Stimulated activated CD4-positive, alpha-beta T cell treated with anti-CD3 and anti-CD28 coated beads, Interleukin-15, amount 100 ng/mL, for 48 hours (primary cell): ENCODE data around the gene PAH.

Experiments used
- DNase-seq, 2 donors: peaks; one replicate each; pipeline ENCODE4 v3.0.0-alpha.2; 2020; ENCODE audit warnings: low read depth in 2 of 2

The PAH gene

DNA sequence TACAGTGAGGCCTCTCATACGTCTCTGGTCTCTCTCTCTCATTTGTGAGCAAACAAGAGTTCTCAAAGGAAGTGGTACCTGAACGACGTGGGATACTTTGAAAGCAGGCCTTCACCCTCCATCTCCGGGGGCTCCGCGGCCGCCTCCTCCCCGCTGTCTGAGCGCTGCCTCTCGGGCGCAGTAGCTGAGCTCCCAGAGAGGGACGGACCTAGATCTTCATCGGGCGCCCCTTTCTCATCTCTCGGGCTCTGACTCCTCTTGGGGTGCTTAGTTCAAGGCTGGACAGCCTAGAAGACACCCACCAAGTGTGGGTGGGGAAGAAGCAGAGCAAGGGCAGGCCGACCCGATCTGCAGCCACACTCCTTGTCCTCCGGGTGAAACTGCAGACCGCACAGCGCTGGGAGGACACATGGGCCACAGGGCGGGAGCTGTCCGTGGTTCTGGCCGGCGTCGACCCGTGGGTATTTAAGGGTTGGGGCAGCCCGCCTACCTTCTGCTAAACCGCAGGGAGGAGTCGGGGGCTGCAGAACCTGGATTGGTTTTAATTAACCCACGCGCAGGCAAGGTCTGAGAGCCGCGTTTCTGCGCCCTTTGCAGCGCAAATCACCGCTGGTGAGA, 92.7 kb downstream of the PAH start:
- no peak for DNase-seq

DNA sequence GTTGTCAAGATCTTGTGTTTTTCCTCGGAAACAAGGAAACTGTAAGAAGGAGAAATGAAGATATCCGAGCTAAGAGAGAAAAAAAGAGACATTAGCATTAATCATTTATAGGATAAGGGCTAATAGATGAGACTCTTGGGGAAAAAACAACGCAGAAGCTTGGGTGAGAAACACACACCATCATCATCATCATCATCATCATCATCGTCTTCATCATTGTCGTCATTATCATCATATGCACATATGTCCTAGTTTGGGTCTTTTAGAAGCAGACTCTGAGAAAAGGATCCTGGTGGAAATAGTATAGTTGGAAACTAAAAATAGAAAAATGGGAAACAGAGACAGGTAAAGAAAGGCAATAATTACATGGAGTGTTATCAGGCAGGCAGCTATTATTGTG, 95.9 kb downstream of the PAH start:
- DNase-seq: no peak

DNA sequence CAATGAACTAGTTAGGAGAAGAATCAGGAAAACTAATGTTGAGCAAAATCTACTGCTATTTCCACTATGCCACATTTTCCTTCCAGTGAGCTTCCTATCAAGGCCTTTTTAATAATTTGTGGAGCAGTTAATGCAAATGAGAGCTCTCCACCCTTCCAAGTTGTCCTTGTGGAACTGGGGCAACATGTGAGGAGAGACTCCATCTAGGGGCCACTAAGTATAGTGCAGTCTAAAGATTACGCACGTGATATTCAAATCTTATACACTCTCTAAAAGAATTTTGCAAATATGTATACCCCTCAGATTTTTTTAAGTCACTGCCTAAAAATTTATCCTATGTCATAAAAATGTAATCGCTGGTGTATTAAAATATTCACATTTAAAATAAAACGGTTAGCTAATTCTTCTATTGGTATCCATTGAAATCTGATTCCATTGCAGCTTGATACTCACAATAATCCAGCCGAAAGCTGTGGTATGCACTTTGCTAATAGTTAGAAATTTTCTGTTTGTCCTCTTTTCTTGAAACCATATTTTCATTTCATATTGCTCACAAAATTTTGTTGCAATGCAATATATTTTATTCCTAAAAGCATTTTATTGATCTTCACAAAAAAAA, 100.1 kb downstream of the PAH start:
- no peak for DNase-seq

DNA sequence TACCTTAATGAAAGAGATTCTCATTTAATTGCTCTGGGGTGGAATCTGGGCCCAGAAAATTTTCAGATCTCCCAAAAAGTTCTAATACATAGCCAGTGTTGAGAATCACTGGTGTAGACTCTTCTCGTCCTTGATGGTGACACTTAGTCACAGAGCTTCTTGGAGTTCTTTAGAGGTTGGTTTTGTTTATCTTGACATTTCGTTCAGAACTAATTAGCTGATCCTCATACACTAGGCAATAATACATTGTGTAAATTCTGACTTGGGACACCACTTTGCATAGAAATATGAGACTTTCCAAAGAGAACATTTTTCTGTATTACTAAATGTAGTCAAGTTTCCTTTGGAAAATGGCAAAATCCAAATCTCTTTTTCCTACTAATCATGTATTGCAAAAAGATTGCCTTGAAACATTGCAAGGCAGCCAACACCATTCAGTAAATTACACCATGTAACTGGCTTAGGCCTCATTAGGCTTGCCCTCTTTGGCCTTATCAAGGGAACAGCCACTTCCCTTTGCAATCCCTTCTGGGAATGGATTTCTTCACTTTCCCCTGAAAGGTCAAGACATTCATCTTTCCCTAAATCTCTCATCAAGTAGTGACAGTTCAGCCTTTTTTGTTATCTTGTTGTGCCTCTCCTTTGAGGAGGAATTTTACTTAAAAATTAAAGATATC, 102.2 kb downstream of the PAH start:
- DNase-seq: no peak

DNA sequence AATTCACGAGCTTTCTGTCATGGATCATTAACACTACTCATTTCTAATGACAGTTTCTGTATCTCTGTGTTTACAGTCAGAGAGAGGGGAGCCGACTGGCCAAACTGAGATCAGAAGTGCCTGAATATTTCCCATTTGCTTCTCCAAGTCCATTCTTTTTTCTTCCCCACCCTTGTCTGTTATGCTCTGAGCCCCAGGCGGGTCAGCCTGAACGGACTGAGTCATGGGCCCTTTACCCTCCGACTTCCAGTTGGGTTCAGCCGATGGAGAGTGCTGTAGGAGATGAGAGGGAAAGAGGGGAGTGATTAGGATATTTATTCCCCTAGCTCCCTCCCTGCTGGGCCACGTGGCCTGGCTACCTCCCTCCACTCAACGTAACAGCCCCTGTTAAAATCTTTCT, 104.7 kb downstream of the PAH start:
- DNase-seq: no peak

DNA sequence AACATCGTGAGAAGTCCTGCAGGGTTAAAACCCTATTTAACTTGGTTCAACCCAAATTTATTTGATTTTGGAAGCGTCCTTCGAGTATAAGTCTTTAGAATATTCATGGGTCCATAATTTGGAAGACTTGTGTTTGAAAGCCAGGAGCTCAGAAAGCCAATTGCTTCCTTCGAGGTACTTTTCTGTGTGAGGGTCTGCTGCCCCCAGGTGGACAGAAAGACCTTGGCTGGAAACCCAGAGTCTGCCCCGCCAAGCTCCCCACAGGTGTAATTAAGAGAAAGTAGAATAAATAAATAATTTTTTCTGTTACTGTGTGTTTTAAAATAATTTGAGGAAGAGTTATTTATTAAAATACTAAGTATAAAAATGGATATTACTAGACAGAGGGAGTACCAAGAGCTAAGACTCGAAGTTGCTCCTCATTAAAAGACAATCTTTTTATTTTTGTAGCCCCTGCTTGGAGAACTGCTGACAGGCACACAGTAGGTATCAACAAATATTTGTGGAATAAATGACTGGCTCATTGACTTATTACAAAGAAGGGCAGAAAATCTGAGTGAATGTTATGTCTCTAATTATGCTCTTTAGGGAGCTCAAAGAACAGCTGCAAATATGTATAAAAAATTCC, 105.8 kb downstream of the PAH start:
- no peak for DNase-seq

DNA sequence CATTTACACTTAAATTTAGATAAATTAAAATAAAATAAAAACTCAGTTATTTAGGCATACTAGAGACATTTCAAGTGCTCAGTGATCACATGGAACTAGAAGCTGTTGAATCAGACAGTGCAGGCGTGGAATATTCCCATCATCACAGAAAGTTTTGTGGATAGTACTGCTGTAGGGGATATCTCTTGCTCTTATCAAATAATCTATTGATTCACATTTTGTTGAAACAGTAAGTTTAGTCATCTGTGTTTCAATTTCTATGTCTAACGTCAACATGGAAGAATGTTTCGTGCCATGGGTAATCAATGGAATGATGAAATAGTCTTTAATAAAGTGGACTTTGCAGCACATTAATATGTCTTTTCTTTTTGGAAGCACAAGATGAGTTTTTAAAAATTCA, 108.6 kb downstream of the PAH start:
- no peak for DNase-seq

DNA sequence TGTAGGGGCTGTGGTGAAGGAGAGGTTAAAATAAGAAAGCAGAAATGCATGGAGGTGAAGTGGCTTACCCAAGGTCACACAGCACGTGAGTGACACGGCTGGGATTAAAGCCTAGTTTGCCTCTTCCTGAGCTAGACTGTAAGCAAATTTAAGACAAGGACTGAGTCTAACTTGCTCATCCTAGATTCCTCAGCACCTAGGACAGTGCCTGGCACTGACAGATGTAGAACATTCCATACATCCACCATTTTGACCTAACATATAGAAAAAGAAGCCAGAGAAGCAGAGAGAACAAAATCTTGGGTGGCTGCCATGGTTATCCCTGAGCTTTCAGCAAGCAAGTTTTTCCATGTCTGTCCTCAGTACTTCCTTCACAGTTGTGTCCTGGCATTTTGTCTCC, 110.5 kb downstream of the PAH start:
- no peak for DNase-seq

DNA sequence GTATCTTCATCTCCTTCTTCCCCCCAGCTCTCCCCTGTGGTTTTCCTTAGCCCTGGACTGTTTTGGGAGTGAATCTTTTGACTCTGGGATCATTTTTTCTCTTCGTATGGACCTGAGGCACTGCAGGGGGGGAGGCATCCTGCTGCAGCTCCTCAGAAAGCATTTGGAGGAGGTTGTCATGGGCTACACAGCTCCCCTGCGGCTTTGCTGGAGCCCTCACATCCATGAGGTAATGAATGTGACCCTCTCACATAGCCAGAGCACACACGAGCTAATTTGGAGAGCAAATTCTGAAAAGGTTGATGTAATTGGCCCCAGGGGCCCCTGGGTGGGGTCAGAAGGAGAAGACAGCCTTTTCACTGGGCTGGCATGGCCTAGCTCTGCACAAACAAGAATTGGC, 110.9 kb downstream of the PAH start:
- no peak for DNase-seq

DNA sequence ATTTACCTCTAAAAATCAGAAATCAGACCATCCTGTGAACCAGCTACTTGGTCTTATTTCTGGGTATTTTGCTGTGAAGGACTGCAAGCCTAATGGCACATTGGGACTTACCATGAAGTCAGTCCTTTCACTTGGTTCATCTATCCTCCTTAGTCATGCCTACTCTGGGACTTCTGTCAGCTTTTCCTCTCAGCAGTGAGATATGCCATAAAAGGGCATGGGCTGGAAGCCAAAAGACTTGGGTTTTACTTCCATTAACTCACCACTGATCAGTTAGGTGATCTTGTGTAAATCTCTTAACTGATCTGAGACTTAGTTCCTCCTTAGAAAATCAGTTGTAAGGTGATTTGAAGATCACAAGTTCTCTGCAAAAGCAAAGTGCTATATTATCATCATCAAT, 116.5 kb downstream of the PAH start:
- no peak for DNase-seq

DNA sequence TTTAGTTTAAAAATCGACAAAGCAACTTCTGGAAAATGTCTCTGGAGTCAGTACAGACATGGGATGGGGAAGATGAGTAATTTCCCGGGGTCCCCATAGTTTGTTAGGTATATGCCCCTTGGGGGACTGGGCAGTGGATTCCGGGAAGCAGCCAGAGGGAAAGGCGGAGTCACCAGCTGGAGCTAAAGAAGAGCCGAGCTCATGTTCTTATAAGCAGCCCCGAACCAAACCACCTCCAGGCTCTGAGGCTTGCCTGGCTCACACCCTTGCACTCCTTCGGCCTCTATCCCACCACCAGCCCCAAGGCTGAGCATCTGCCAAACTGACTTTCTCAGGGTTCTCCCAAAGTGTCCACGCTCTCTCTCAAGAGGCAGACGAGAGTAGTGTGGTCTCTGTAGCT, 117.8 kb downstream of the PAH start:
- DNase-seq: no peak

DNA sequence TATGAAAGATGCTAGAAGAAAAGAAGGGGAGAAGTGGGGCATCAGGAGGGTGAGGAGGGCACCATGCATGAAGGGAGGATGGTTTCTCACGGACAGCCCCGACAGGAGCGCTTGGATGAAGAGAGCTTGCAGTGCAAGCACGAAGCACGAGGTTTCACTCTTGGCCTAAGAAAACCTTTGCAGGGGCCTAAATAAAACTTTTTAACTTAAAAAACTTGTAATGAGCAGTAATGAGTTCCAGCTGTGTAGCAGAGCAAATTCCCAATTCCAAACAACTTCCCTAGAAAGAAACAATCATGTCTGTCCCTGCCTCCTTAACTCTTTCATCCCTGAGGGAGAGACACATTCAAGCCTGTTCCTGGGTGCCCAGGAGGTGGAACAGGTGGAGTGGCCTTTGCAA, 119.5 kb downstream of the PAH start:
- no peak for DNase-seq

DNA sequence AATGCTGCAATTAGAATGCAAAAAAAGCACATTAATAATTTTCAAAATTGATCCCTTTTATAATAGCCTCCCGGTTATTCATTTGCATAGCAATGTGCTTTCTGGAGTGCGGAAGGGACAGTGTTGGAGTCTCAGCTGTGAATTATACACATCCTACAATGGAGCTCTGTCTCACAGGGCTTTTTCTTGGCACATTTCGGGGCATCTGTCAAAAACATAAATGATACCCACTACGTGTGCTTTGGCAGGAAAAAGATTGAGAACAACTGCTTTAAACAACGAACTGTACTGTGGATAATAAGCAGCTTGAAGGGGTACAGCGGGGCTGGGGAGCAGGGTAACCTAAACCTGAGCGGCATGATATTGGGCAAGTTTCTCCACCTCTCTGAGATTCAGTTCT, 123.1 kb downstream of the PAH start:
- no peak for DNase-seq
